WTC11 (cell line): ENCODE data around the gene TATDN3. TPM values are rescaled to one million over a fixed set of nuclear protein-coding genes. Genes with fewer than 3 reads are reported as not detected.

ENCODE experiments used
- ATAC-seq: fragments of 200-7000 bp; cut with Tn5 transposase; 2 replicates; pipeline ENCODE4 v1.10.0; 2021; ENCODE audit warnings: mild to moderate bottlenecking, moderate library complexity
- CTCF ChIA-PET: fragments of 300-600 bp; sonication (Branson Sonifier 250); formaldehyde crosslinking; loops from one replicate; lab custom pipeline; 2021; ENCODE audit warnings: antibody characterized with exemption; lab: Charles Lee
- POLR2A ChIA-PET: fragments of 350-600 bp; sonication (Branson Sonifier 250); formaldehyde crosslinking; loops from one replicate; lab custom pipeline; 2021; ENCODE audit warnings: antibody characterized with exemption; lab: Charles Lee
- DNase-seq: peaks from one replicate; pipeline ENCODE4 v3.0.0; 2021; ENCODE audit warnings: low spot score
- H3K27ac Mint-ChIP-seq: 2 replicates; pipeline ENCODE4 v1.8.0; 2021; ENCODE audit warnings: mixed read lengths
- H3K27me3 Mint-ChIP-seq: 2 replicates; pipeline ENCODE4 v1.8.0; 2021; ENCODE audit warnings: low read depth, mild to moderate bottlenecking, moderate library complexity, mixed read lengths
- H3K36me3 Mint-ChIP-seq: 2 replicates; pipeline ENCODE4 v1.8.0; 2021; ENCODE audit warnings: mixed read lengths
- H3K4me1 Mint-ChIP-seq: 2 replicates; pipeline ENCODE4 v1.8.0; 2022; ENCODE audit warnings: mixed read lengths
- H3K4me3 Mint-ChIP-seq: 2 replicates; pipeline ENCODE4 v1.8.0; 2021; ENCODE audit warnings: mild to moderate bottlenecking, moderate library complexity, mixed read lengths
- H3K9me3 Mint-ChIP-seq: 2 replicates; pipeline ENCODE4 v1.8.0; 2021; ENCODE audit warnings: mixed read lengths
- AR ChIP-seq: fragments of 250-450 bp; sonication (Bioruptor Pico); IDR thresholded peaks from 2 replicates; pipeline ENCODE4 v1.9.0; 2021; ENCODE audit warnings: mild to moderate bottlenecking
- CREB1 ChIP-seq: sonication (generic); formaldehyde crosslinking; IDR thresholded peaks from 2 replicates; pipeline ENCODE4 v1.8.0; 2023; ENCODE audit warnings: mild to moderate bottlenecking, missing genetic modification reagents
- CREM ChIP-seq: sonication (generic); formaldehyde crosslinking; IDR thresholded peaks from 2 replicates; pipeline ENCODE4 v1.8.1; 2022; ENCODE audit warnings: mild to moderate bottlenecking, missing genetic modification reagents, moderate library complexity
- E2F1 ChIP-seq: sonication (generic); formaldehyde crosslinking; IDR thresholded peaks from 2 replicates; pipeline ENCODE4 v1.8.0; 2022; ENCODE audit warnings: mild to moderate bottlenecking, missing genetic modification reagents
- GTF2I ChIP-seq: fragments of 250-450 bp; sonication (Bioruptor Pico); conservative IDR thresholded peaks from 2 replicates; pipeline ENCODE4 v1.4.0; 2021; ENCODE audit warnings: mild to moderate bottlenecking
- HMGA2 ChIP-seq: fragments of 250-450 bp; sonication (Bioruptor Pico); IDR thresholded peaks from 2 replicates; pipeline ENCODE4 v1.4.0; 2021; ENCODE audit warnings: mild to moderate bottlenecking, moderate library complexity
- JAZF1 ChIP-seq: fragments of 250-450 bp; sonication (Bioruptor Pico); IDR thresholded peaks from 2 replicates; pipeline ENCODE4 v1.9.0; 2021; ENCODE audit warnings: moderate library complexity, mild to moderate bottlenecking, inconsistent platforms
- MYBL2 ChIP-seq: sonication (generic); formaldehyde crosslinking; IDR thresholded peaks from 2 replicates; pipeline ENCODE4 v1.8.1; 2023; ENCODE audit warnings: mild to moderate bottlenecking, moderate library complexity, missing genetic modification reagents
- NFE2L1 ChIP-seq: sonication (generic); formaldehyde crosslinking; IDR thresholded peaks from 2 replicates; pipeline ENCODE4 v1.8.1; 2023; ENCODE audit warnings: missing genetic modification reagents
- NFYB ChIP-seq: sonication (generic); formaldehyde crosslinking; conservative IDR thresholded peaks from 2 replicates; pipeline ENCODE4 v1.8.0; 2022; ENCODE audit warnings: low read depth, missing genetic modification reagents
- NR1H2 ChIP-seq: sonication (generic); formaldehyde crosslinking; IDR thresholded peaks from 2 replicates; pipeline ENCODE4 v1.9.0; 2021; ENCODE audit warnings: mild to moderate bottlenecking, moderate library complexity, missing genetic modification reagents
- OVOL2 ChIP-seq: fragments of 250-450 bp; sonication (Bioruptor Pico); IDR thresholded peaks from 2 replicates; pipeline ENCODE4 v1.9.0; 2021; ENCODE audit warnings: mild to moderate bottlenecking, borderline replicate concordance
- SMAD4 ChIP-seq: sonication (generic); formaldehyde crosslinking; IDR thresholded peaks from 2 replicates; pipeline ENCODE4 v1.8.0; 2022; ENCODE audit warnings: mild to moderate bottlenecking, missing genetic modification reagents
- TEAD1 ChIP-seq: sonication (generic); formaldehyde crosslinking; IDR thresholded peaks from 2 replicates; pipeline ENCODE4 v1.8.0; 2022; ENCODE audit warnings: mild to moderate bottlenecking, missing genetic modification reagents
- TEAD4 ChIP-seq: sonication (generic); formaldehyde crosslinking; IDR thresholded peaks from 2 replicates; pipeline ENCODE4 v1.8.0; 2022; ENCODE audit warnings: mild to moderate bottlenecking, missing genetic modification reagents
- TP53 ChIP-seq: sonication (generic); formaldehyde crosslinking; IDR thresholded peaks from 2 replicates; pipeline ENCODE4 v1.8.1; 2023; ENCODE audit warnings: mild to moderate bottlenecking, missing genetic modification reagents
- ZBTB43 ChIP-seq: sonication (generic); formaldehyde crosslinking; IDR thresholded peaks from 2 replicates; pipeline ENCODE4 v1.8.1; 2023; ENCODE audit warnings: mild to moderate bottlenecking, missing genetic modification reagents
- ZNF232 ChIP-seq: sonication (generic); formaldehyde crosslinking; IDR thresholded peaks from 2 replicates; pipeline ENCODE4 v1.8.0; 2022; ENCODE audit warnings: mild to moderate bottlenecking, missing genetic modification reagents
- ZNF317 ChIP-seq: sonication (generic); formaldehyde crosslinking; IDR thresholded peaks from 2 replicates; pipeline ENCODE4 v1.8.1; 2023; ENCODE audit warnings: low read depth, mild to moderate bottlenecking, moderate library complexity, missing genetic modification reagents, borderline replicate concordance
- ZNF416 ChIP-seq: fragments of 250-450 bp; sonication (Bioruptor Pico); IDR thresholded peaks from 2 replicates; pipeline ENCODE4 v1.9.0; 2021; ENCODE audit warnings: mild to moderate bottlenecking, inconsistent platforms
- ZNF423 ChIP-seq: fragments of 250-450 bp; sonication (Bioruptor Pico); IDR thresholded peaks from 2 replicates; pipeline ENCODE4 v2.1.2; 2022; ENCODE audit warnings: mild to moderate bottlenecking, moderate library complexity
- total RNA-seq: library from RNA; stranded (reverse); gene quantifications from 3 replicates; pipeline ENCODE4 v1.2.3, GENCODE V29; 2021
- TF ChIP-seq, protein P1 (sequence below): sonication (generic); formaldehyde crosslinking; IDR thresholded peaks from 2 replicates; pipeline ENCODE4 v1.8.1; 2023; ENCODE audit warnings: mild to moderate bottlenecking, missing genetic modification reagents, moderate library complexity
- TF ChIP-seq, protein P2 (sequence below): fragments of 250-450 bp; sonication (Bioruptor Pico); conservative IDR thresholded peaks from 2 replicates; pipeline ENCODE4 v1.9.0; 2021; ENCODE audit warnings: mild to moderate bottlenecking
- TF ChIP-seq, protein P3 (sequence below): sonication (generic); formaldehyde crosslinking; conservative IDR thresholded peaks from 2 replicates; pipeline ENCODE4 v1.8.1; 2022; ENCODE audit warnings: mild to moderate bottlenecking, missing genetic modification reagents

TATDN3 gene
- total RNA-seq, 1 experiment from 2014 or later = 19.3 TPM

- POLR2A ChIA-PET = interaction anchor here (0.6 kb wide), 1 partner anchor 95 kb away, joined by 5 read pairs; no protein-coding TSS in a partner anchor
- CTCF ChIA-PET = no interaction called here
- Mint-ChIP-seq H3K4me3 (no peak overlapping the region), H3K9me3 (no peaks in the 10 kb centered on the region), H3K36me3 (peaks cover 38% of the 10 kb centered on the region), H3K4me1 (peaks cover 24% of the 10 kb centered on the region), H3K27me3 (no peaks in the 10 kb centered on the region), H3K27ac (peak overlapping the region; percentile 19; the same call in 1 of the 2 replicates)
- ATAC-seq (no peak), DNase-seq (no peak)
- no peak for TF ChIP-seq SMAD4 (CRISPR knock-in tag)
- TF ChIP-seq, protein P1, sequence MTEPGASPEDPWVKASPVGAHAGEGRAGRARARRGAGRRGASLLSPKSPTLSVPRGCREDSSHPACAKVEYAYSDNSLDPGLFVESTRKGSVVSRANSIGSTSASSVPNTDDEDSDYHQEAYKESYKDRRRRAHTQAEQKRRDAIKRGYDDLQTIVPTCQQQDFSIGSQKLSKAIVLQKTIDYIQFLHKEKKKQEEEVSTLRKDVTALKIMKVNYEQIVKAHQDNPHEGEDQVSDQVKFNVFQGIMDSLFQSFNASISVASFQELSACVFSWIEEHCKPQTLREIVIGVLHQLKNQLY (CRISPR knock-in tag) = no peak
- TF ChIP-seq OVOL2 (CRISPR knock-in tag) = no peak
- TF ChIP-seq ZNF317 (CRISPR knock-in tag) = no peak
- no peak for TF ChIP-seq E2F1
- no peak for TF ChIP-seq TEAD1 (CRISPR knock-in tag)
- TF ChIP-seq CREM (CRISPR knock-in tag) = no peak
- no peak for TF ChIP-seq ZNF416 (CRISPR knock-in tag)
- TF ChIP-seq, protein P2, sequence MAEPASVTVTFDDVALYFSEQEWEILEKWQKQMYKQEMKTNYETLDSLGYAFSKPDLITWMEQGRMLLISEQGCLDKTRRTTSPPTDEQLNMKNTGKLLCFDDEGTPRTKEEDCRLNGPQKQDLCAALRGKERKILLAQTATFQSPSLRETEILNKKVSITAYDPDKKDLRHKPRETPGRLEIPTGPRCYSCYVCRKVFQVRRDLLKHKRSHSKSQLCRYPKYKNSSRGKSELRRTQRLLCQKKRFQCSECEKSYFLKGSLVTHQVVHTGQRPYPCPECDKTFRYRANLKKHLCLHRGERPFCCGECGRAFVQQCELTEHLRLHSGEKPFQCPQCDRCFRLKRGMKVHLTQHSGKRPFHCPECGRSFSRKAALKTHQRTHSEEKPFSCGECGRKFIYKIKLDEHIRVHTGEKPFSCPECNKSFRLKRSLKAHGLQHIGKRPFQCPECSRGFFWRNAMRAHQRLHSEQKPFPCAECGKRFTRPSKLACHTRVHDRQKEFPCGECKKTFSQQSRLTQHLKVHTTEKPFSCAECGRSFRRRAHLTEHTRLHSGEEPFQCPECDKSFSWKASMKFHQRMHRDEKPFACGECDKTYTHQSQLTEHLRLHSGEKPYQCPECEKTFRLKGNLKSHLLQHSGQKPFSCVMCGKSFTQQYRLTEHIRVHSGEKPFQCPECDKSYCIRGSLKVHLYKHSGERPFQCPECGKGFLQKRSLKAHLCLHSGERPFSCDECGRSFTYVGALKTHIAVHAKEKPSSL = no peak
- no peak for TF ChIP-seq JAZF1 (CRISPR knock-in tag)
Observed at GRCh38 chr1:212794561-212795014, 2.9 kb downstream of the TATDN3 start.

GRCh38 chr1:212797681-212798080, 6.0 kb downstream of the TATDN3 start:
- Mint-ChIP-seq H3K36me3 (peaks cover 37% of the 10 kb centered on the region), H3K4me1 (peaks cover 24% of the 10 kb centered on the region), H3K9me3 (no peaks in the 10 kb centered on the region), H3K4me3 (no peak overlapping the region)
- DNase-seq (no peak), ATAC-seq (no peak)
- CTCF ChIA-PET = interaction anchor here (0.6 to 2.3 kb wide), 2 partner anchors 40 to 48 kb away, joined by 3 to 7 read pairs; no protein-coding TSS in a partner anchor
- no peak for TF ChIP-seq NFYB
- TF ChIP-seq CREB1 (CRISPR knock-in tag) = no peak
- no peak for TF ChIP-seq GTF2I (CRISPR knock-in tag)
- TF ChIP-seq TEAD1 (CRISPR knock-in tag) = no peak
- no peak for TF ChIP-seq AR
- no peak for TF ChIP-seq TEAD4
- TF ChIP-seq MYBL2 = no peak
- TF ChIP-seq, protein P3, sequence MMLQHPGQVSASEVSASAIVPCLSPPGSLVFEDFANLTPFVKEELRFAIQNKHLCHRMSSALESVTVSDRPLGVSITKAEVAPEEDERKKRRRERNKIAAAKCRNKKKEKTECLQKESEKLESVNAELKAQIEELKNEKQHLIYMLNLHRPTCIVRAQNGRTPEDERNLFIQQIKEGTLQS (CRISPR knock-in tag) = no peak
- TF ChIP-seq HMGA2 = no peak
- TF ChIP-seq NR1H2 (CRISPR knock-in tag) = no peak
- no peak for TF ChIP-seq ZBTB43 (CRISPR knock-in tag)
- TF ChIP-seq ZNF423 (CRISPR knock-in tag) = no peak
- TF ChIP-seq TP53 (CRISPR knock-in tag) = no peak
- no peak for TF ChIP-seq ZNF232 (CRISPR knock-in tag)
- no peak for TF ChIP-seq NFE2L1
- TF ChIP-seq, all 79 proteins: peak for 0
- POLR2A ChIA-PET = no interaction called here
- no peaks in the 10 kb centered on the region for H3K27me3 Mint-ChIP-seq
- H3K27ac Mint-ChIP-seq = no peak overlapping the region
